Renal pelvis (tissue), 3 donors: ENCODE measurements around the gene PML. TPM values are rescaled to one million over a fixed set of nuclear protein-coding genes. Genes with fewer than 3 reads are reported as not detected.

ENCODE experiments used
- polyA plus RNA-seq, 3 donors: library from polyadenylated mRNA; unstranded; fragments of 120-200 nt; gene quantifications; one replicate each; pipeline ENCODE4 v1.2.1, GENCODE V29; 2013; ENCODE audit not compliant: insufficient read length in 3 of 3

PML gene
- polyA plus RNA-seq, 3 donors, result 33.6 to 37.7 (median 34.8) TPM

Other genes starting within 250 kb of the PML start
- 10 to 100 TPM; 19.3 to 26.9 (median 21.7) TPM for gene INSYN1, start 241.4 kb upstream of the PML start, polyA plus RNA-seq
- gene TBC1D21, start 121.2 kb upstream of the PML start, polyA plus RNA-seq, result not detected
- gene LOXL1, start 68.3 kb upstream of the PML start, polyA plus RNA-seq, result 10 to 100 TPM; 68.0 to 92.2 (median 73.6) TPM
- gene STOML1, start 2.4 kb upstream of the PML start, polyA plus RNA-seq, result 10 to 100 TPM; 13.6 to 15.0 (median 14.2) TPM
- gene GOLGA6A, start 87.8 kb downstream of the PML start, polyA plus RNA-seq, result under 1 TPM in 1 of 3 donors, not detected in 2; 0.18 TPM
- under 1 TPM; 0.39 to 0.97 (median 0.88) TPM for gene ISLR2, start 135.9 kb downstream of the PML start, polyA plus RNA-seq
- gene ISLR, start 179.0 kb downstream of the PML start, polyA plus RNA-seq, result 10 to 100 TPM; 33.2 to 69.0 (median 46.3) TPM
- 10 to 100 TPM; 27.0 to 39.6 (median 35.0) TPM for gene STRA6, start 208.1 kb downstream of the PML start, polyA plus RNA-seq
- gene CCDC33, start 241.6 kb downstream of the PML start, polyA plus RNA-seq, result 1 to 10 TPM; 4.7 to 9.1 (median 8.7) TPM